GM19023 (cell line): ENCODE measurements around the gene RAB36.

Experiments
- ATAC-seq: cut with Tn5 transposase; IDR thresholded peaks from one replicate; pipeline ENCODE4 v1.9.1; 2021; ENCODE audit warnings: mild to moderate bottlenecking, moderate library complexity; ENCODE audit not compliant: unreplicated experiment

Gene RAB36

DNA sequence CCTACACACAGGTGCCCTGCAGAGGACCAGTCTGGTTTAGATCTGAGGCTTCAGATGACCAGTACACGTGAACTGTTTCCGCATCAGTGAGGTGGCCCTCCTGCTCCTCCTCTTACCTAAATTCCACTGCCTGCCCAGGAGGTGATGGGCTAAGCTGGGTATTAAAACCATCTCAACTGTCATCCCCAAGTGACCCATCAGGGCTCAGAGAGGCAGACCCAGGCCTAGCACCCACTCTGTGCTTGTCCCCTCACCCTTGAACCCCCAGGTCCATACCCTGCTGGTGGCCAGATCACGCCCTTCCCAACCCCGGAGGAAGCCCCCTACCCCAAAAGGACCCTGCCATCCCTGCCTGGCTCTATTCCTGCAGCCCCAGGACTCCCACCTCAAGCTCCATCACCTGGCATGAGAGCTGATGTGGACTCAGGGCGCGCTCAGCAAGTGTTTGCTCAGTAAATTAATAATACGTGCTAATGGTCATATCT, 24.8 kb upstream of the RAB36 start:
- no peak for ATAC-seq

GRCh38 chr22:23121000-23121421, 24.3 kb upstream of the RAB36 start:
- no peak for ATAC-seq

GRCh38 chr22:23121424-23121823, 23.9 kb upstream of the RAB36 start:
- ATAC-seq = no peak

DNA sequence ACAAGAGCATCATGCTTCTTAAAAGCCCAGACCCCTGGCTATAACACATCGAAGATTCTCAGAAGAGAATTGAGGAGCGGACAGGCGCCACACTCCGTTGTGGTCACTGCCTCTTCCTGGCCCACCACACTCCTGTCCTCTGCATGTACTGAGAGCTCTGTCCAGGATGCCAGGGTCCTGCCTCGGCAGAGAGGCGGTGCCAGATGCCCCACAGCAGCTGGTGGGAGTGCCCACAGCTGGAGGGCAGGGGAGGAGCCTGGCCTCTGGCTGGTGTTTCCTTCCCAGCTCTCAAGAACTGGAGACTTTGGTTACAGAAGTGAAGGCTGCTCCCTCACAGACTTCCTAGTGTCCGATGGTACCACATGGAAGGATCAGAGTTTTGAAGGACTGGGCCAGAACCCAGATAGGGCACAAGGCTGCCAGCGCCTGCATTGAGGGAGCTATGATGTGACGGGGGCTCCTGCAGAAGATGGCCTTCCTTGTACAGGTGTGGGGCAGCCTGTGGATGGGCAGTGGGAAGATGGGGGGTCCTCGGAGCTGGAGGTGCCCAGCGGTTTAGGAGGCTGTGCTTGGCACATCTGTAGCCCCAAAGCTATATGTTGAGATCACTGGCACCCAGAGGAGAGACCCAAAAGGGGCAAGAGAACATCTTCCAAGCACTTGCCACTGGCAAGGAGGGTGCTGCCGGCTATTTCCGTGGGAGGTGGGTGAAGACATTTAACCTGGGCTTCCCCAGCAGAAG, 22.9 kb upstream of the RAB36 start:
- ATAC-seq = no peak

- no peak for ATAC-seq
These were observed 22.1 kb upstream of the RAB36 start for GRCh38 chr22:23122992-23123803.

DNA sequence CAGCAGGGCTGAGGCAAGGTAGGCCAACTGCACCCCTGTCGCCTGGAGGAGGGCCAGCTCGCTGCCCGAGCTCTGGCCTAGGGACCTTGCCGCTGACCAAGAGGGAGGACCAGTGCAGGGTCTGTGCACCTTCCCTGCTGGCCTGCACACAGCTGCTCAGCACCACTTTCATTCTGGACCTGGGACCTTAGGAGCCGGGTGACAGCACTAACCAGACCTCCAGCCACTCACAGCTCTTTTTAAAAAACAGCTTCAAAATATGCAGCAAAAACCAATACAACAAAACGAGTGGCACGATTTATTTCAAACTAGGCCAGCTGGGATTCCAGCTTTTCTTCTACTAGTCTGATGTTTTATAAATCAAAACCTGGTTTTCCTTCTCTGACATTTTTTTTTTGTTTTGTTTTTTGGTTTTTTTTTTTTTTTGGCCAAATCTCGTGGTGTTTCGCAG, 21.4 kb upstream of the RAB36 start:
- no peak for ATAC-seq

GRCh38 chr22:23124611-23125511, 20.4 kb upstream of the RAB36 start:
- ATAC-seq = no peak

- no peak for ATAC-seq
These were observed 19.7 kb upstream of the RAB36 start for GRCh38 chr22:23125512-23126103.

DNA sequence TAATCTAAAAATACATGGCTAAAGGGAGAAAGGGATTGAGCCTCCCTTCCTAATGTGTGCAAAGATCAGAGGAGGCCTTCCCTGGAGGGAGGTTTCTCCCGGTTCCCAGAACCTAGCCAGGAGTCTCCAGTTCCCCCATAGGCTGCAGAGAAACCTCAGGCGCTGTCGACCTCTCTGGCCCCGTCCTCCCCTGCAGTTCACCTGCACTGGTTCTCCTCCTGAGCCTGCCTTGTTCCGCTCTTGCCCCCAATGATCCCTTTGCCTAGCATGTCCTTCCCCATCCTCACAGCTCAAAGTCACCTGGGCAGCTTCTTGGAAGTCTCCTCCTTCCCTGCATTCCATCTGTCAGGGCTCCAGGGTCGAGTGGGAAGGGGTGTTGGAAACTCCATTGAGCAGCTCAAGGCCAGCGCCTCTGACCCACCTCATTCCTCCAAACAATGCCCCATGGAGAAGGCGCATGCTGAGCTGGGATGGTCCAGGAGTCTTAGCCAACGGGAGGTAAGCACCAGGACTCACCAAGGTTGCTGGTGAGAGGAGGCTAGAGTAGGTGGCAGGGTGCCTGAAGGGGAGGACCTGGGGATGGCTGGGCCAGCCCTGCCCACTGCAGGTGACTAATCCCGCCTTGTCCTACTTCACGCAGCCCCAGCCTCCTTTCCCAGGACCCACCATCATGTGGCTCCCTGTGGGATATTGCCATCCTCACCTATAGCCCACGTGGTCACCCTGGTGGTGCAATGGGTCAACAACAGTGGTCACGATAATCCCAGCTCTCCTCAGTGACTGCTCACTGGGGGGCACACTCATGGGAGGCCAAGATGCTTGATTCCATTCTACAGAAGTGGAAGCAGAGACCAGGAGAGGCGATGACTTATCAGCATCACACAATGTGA, 18.9 kb upstream of the RAB36 start:
- no peak for ATAC-seq

- ATAC-seq = no peak
These were observed 18.1 kb upstream of the RAB36 start for GRCh38 chr22:23127055-23127756.

DNA sequence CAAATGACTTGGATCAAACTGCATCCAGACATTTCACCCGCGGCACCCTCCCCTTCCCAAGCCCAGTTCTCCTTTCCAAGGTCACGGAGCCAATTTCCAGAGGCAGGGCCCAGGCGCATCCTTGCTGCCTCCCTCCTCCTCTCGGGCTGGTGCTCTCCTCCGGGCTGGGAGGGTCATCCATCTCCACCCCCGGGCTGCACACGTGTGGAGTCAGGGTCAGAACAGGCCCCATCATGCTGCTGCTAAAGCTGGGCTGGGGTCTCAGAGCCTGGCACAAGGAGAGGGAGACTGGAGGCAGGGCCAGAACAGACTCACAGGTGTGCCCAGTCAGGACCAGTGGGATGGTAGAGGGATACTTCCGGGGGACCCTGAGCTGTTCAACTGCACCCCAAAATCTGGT, 17.5 kb upstream of the RAB36 start:
- no peak for ATAC-seq

DNA sequence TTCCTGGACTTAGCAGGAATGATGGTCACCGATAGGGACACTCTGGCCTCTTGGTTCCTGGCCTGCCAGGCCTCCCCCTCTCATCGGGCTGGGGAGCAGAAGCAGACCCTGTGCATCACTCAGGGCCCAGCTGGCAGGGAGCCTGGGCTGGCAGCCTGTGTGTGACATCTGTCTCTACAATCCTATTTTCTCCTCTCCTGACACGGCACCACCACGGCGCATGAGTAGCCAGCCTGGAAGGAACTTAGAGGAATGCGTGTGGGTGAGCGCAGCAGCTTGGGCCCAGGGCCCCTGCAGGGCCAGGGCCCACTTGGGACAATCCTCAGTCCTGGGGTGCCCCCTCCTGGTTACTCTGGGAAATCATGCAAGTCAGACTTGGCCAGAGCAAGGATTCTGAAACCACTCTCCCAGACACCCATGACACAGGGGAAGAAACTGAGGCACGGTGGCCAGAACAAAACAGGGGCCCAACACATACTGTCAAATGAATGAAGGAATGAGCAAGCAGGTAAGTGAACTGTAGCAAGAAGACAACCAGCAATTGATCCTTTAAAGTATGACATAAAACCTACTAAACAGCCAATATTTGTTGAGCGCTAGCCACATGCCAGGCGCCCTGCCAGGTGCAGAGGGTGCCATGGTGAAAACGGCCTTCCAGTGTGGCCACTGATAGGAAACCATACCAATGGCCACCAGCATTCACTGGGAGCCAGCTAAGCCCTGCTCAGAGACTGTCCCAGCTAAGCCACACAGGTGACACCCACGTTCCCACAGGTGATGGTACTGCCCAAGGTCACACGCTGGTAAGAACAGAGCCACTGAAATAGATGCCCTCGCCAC, 16.8 kb upstream of the RAB36 start:
- ATAC-seq = no peak

DNA sequence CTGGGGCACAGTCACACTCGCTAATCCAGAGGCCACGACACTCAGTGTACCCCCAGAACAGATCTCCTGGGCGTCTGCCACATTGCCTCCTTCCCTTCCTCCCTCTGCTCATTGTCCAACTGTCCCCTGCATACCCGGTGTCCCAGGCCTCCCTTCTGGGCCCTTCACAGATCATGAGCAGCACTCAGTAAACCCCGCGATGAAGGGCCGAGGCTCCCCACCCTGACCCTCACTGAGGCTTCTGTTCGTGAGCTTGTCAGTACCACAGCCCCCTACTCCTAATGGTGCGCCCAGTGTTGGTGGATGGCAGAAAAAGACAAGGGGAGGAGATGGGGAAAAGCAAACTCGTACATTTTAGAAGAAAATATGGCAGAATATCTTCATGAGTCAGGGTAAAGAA, 16.1 kb upstream of the RAB36 start:
- no peak for ATAC-seq

- no peak for ATAC-seq
These were observed 14.6 kb upstream of the RAB36 start for GRCh38 chr22:23130697-23131096.

- ATAC-seq = no peak
These were observed 13.3 kb upstream of the RAB36 start for GRCh38 chr22:23131931-23132330.

- no peak for ATAC-seq
These were observed 12.7 kb upstream of the RAB36 start for GRCh38 chr22:23132376-23133091.

- no peak for ATAC-seq
These were observed 11.4 kb upstream of the RAB36 start for GRCh38 chr22:23133922-23134321.
